HG02642 (cell line): ENCODE results near the gene ME3.

Experiments used
- ATAC-seq: cut with Tn5 transposase; IDR thresholded peaks from one replicate; pipeline ENCODE4 v1.9.1; 2021; ENCODE audit warnings: mild to moderate bottlenecking; ENCODE audit not compliant: unreplicated experiment, poor library complexity

ME3 gene

GRCh38 chr11:86500500-86501140, 171.8 kb downstream of the ME3 start:
- ATAC-seq, result no peak

DNA sequence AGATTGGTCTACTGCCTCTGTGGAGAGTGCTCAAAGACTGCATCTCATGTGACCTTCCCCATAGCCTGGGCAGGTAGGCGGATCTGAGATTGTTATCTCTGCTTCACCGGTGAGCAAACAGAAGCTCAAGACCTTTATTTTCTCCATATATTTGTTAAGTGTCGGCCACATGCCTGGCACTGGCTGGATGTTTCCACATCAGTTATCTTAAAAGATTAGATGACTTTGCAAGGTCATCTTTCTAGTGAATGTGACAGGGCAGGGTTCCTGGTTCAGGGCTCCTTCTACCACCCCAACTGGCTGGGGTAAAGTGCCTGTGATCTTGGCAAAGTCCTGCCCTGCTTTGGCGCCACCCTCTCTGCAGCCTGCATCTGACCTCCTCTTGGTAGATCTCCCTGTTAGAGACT, 172.7 kb downstream of the ME3 start:
- no peak for ATAC-seq

DNA sequence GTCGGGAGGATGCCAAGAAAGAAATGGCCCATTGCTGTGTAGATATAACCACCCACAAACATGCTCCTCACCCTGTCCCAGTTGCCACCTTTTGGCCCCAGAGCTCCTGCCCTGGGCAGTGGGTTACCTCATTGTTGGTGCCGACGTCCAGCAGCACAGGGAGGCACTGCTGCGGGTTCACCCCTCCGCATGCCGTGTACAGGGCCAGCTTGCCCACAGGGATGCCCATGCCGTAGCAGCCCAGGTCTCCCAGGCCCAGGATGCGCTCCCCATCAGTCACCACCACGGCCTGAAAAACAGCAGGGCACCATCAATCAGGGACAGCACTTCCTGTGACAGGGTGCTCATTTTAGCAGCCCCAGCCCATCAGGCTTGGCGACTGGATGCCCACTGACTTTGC, 174.6 kb downstream of the ME3 start:
- no peak for ATAC-seq

- ATAC-seq, result no peak
Measured at GRCh38 chr11:86497310-86497709, 175.1 kb downstream of the ME3 start.

DNA sequence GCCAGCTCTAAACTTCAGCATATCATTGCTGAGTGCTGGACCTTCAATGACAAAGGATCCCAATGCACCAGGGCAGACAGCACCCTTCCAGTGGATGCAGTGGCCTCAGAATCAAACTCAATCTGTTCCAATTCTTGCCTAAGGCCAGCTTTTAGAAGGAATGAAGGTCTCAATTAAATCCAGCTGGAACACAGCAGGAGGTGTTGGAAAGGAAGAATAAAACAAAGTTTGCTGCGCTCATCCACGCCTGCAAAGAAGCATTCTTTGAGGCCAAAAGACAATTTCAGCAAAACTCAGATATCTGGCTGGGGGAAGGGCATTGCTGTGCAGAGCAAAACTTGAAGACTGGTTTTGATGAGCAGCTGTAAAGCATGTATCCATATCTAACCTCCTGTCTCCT, 177.1 kb downstream of the ME3 start:
- no peak for ATAC-seq

- no peak for ATAC-seq
Measured at GRCh38 chr11:86492370-86493010, 179.9 kb downstream of the ME3 start.

- ATAC-seq, result no peak
Measured at GRCh38 chr11:86491027-86491426, 181.4 kb downstream of the ME3 start.

- no peak for ATAC-seq
Measured at GRCh38 chr11:86490582-86490981, 181.8 kb downstream of the ME3 start.

DNA sequence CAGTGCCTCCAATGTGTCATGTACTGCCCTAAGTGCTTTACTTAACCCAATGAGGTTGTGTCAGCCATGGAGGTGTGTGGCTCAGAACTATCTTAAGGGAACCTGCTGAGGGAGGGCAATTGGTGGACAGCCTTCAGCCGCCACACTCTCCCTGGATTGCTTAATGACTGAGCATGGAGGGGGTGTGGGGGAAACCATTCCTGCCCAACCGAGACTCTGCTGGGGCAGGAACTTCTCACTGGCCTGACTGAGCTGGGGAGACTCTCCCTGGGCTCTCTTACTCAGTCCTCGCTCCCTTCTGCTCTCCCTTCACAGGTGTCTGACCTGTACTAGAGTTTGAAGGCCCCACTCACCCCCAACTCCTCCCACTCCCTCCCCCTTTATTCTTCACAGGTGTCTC, 183.0 kb downstream of the ME3 start:
- no peak for ATAC-seq

DNA sequence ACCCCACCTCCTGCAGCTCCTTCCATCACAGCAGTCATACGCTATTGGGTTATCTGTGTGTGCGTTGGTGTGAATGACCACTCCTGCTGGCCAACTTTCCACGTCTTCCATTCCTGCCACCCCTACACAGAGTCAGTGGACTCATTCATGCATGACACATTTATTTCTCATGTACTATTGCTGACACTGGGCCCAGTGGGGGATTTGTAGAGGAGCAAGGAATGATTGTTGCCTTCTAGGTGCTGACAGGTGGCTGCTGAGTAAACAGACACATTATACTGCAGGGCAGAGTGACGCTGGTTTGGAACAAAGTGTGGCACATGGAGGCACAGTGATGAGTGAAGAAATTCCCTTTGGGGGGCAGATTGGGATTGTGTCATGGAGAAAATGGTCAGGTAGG, 183.9 kb downstream of the ME3 start:
- ATAC-seq, result no peak

GRCh38 chr11:86487671-86488070, 184.7 kb downstream of the ME3 start:
- ATAC-seq, result no peak

GRCh38 chr11:86486261-86487030, 186.0 kb downstream of the ME3 start:
- no peak for ATAC-seq

- ATAC-seq, result no peak
Measured at GRCh38 chr11:86484795-86485166, 187.6 kb downstream of the ME3 start.

GRCh38 chr11:86483940-86484794, 188.2 kb downstream of the ME3 start:
- no peak for ATAC-seq

GRCh38 chr11:86483610-86483939, 188.8 kb downstream of the ME3 start:
- no peak for ATAC-seq

- ATAC-seq, result no peak
Measured at GRCh38 chr11:86482692-86483091, 189.7 kb downstream of the ME3 start.

DNA sequence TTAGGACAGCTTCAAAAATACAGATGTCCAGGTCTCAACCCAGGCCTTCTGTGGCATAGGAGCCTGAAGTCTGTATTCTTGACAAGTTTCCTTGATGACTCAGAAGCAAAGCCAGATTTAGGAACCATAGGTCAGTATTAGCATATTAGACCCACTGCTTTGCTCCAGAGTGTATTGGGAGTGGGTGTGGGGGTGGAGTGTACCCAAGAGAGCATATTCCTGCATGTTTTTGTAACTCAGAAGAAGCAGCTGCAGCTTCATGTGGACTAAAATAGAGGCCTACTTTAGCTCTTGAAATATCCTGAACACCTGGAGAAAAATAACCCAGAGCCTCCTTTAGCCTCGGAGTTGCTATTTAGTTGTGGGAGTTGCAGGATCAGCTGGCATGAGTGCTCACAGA, 191.0 kb downstream of the ME3 start:
- no peak for ATAC-seq

- no peak for ATAC-seq
Measured at GRCh38 chr11:86478348-86478747, 194.1 kb downstream of the ME3 start.

- no peak for ATAC-seq
Measured at GRCh38 chr11:86477495-86478155, 194.8 kb downstream of the ME3 start.

DNA sequence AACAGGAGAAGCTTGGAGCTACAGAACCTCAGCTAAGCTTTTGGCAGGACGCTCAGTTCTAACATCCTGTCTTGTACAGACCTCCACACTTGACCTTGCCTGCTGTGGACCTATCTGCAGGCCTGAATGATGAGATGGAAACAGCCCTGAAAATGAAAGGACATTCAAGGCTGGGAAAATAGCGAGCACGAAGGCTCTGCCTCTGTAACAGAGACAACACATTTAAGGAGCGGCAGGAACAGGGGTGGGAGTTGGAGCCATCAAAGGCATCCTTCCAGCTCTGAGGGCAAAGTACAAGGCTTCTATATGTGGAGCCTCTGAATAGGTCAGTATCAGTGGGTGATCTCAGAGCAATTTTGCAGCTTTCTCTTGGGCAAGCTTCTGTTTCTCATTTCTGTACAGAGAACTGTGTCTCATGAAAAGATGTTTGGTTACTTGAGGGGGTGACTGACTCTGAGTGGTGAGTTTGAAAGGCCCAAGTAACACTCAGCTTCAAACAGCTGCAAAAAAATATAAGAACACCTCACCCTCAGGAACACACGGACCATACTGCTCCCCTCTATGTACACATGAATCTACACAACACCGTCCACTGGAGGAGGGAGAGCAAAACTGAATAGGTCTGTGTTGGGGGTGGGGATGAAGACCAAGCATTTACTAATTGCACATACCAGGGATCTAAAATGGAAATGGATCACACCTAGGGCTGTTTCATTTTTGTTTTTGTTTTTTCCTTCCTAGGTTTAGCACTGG, 196.1 kb downstream of the ME3 start:
- ATAC-seq, result no peak
